ENCODE measurements around the gene THRB.

Gene THRB

DNA sequence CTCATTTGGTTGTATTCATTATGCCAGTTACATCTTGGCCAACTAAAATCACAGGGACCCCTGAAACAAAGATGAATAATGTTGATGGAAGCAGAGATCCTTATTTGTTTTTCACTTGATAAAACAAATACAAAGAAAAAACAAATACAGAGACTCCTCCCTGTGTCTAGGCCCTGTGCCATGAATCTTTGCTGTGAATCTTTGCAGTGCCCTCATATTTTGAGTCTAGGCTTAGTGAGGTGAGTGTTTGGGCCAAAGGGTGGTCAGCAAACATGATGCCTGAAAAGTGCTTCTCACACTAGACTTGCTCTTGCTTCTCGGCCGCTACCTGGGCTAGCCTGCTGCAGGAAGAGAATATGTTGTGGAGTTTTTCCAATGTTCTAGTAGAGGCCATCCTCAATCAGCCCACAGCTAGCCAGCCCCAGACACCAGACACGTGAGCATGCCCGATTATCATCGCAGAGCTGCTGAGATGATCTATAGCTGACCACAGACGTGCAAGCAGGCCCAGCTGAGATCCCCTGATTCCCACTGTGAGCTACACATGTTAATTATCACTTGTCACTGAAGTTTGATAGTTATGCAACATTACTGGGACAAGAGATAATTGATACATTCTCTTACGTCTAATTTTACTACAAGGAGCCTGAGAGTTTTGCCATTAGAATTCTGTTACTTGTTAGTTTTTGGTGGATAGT lies 191.4 kb downstream of the THRB start:
- no peak for DNase-seq (ENCODE audit: low read depth)

- DNase-seq (ENCODE audit: low read depth): no peak
Measured at GRCh38 chr3:24302396-24302795, 192.3 kb downstream of the THRB start.

- DNase-seq (ENCODE audit: low read depth): no peak
Measured at GRCh38 chr3:24300949-24301348, 193.7 kb downstream of the THRB start.

DNA sequence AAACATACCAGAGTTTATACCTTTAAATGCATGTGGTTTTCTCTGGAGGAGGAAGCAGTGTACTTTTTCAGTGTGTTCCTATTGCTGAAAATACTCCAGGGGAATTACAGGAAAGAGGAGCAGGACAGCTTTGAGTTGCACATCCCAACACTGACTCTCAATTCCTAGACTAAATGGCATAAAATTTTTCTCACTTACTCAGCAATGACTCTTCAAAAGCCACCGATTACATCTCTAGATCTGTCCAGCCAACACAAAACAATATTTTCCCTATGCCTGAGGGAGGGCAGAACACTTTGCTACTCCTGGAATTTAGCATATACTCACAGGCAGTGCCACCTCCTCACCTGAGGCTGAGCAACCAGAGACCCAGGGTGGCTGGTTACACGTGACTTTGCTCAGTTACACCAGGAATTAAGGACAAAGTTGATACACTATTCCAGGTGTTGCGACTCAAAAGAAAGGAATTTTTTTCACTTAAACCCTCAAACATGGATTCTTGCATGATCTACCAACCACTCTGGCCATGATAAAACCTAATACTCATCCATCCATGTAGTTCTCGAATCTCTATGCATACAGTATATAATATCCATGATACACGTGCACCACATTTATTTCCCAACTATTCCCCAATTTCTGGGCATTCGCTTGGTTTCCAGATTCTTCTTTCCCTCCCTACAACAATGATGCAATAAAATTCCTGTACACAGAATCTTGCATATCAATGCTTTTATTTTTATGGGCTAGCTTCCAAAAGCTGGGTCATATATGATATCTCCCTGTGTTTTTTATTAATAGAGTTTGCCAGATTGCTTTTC lies 194.6 kb downstream of the THRB start:
- peak; percentile 68 for DNase-seq (ENCODE audit: low read depth)

DNA sequence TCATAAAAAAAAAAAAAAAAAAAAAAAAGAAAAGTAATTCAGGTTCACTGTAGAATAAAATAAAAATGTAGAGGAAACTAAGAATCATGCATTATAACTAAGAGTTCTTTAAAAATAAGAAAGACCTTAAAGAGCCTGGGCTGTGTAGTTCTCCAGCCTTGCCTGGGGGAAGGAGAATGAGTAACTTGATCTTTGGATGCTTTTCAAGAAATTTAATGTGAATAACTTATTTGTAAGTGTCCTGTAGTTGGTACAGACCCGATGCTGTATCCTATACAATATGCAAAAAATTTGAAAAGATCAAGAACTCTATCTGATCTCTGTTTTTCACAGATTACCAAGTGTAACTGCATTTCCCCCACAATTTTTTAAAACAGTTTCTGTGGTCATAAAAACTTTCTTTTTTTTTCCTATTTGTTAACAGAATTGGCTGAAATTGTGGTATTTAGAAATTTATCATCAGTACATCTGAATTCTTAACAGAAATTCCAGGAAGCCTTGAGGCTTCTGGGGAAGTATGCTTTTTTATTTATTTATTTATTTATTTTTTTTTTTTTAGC lies 195.3 kb downstream of the THRB start:
- peak; percentile 30 for DNase-seq (ENCODE audit: low read depth)

DNA sequence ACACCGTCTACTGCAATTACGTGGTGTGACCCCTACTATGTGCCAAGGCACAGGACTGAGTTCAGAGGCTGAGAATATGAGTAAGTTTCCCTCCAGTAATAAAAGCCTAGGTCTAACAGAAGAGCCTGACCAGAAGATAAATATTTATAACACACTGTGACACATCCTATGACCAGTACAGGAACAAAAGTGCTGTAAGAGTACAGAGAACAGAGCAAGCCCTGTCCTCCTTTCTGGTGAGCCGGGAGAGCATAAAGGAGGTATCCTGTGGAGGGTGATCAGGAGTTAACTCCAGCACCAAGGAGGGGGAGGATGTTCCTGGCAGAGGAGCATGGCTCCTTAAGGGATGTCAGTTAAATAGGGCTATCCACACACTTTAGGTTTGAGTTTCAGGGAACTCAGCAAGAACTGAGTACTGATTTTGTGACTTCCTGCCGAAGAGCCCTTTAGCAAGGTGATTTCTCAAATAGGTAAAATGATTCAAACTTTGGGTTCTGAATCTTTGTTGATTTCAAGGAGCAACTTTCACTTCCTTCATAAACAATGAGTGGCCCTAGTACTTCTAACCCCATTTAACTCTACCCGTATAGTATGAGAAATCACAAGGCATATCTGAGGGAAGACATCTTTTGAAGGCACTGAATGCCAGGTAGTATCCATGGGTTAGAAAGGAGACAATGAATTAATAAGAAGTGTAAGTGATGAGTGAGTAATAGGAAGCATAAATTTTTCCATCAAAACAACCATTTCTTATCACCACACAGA lies 198.0 kb downstream of the THRB start:
- DNase-seq (ENCODE audit: low read depth): no peak

GRCh38 chr3:24294150-24294549 lies 200.5 kb downstream of the THRB start:
- no peak for DNase-seq (ENCODE audit: low read depth)

DNA sequence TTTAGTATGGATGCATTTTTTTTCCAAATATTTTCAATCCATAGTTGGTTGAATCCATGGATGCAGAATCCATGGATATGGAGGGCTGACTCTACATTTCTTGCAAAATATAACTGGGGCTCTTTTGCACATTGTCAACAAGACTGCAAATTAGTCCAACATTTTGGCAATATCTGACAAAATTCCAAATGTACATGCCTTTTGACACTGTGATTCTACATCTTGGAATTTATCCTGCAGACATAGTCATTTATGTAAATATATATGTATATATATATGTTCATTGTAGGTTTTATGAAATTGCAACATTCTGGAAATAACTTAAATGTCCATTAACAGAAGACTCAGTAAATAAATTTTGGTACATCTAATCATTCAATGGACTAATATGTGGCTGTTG lies 203.0 kb downstream of the THRB start:
- no peak for DNase-seq (ENCODE audit: low read depth)

GRCh38 chr3:24290596-24290995 lies 204.1 kb downstream of the THRB start:
- DNase-seq (ENCODE audit: low read depth): no peak

- DNase-seq (ENCODE audit: low read depth): no peak
Measured at GRCh38 chr3:24288496-24289236, 206.0 kb downstream of the THRB start.

DNA sequence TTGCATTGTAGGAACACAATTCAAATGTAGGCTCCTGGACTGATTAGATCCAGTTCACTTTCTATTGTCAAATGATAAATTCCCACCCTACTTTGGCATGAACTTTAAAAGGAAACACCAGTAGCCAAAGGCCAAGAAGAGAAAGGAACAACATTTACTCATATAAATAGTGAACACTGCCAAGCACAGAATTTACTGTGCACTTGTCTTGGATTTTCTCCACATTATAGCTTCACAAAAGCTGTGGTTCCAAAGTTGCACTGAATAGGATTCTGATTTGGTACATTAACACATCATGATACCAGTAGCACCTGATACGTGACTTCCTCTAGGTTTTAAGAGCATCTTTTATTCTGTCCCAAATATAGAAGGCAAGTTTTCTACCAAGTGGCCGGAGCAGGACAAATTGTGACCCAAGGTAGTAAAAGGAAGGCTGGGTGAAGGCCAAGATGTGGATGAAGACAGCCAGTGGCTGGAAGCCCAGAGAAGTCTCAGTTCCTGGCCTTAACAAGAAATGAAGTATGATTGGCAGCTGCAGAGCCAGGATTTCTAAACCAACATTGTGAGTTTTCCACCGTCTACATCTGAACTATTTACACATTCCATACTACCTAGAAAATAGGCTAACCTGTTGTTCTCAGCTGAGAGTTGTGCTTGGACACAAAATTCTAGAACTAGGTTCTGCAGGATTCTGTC lies 206.7 kb downstream of the THRB start:
- no peak for DNase-seq (ENCODE audit: low read depth)

GRCh38 chr3:24286405-24286804 lies 208.2 kb downstream of the THRB start:
- DNase-seq (ENCODE audit: low read depth): no peak

DNA sequence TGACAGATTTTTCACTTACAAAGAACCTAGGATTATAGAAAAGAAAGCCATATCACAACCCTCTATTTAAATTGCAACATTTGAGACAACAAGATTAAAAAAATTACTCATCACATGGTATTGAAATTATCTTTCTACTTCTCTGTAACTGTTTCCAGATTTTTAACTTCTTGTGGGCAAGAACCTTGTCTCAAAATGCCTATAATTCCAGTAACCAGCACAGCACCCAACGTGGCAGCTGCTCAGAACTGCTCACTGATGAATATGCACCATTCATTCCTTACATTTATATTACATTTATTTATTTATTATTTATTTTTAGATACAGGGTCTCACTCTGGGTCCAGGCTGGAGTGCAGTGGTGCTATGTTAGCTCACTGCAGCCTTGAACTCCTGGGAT lies 216.1 kb downstream of the THRB start:
- no peak for DNase-seq (ENCODE audit: low read depth)

DNA sequence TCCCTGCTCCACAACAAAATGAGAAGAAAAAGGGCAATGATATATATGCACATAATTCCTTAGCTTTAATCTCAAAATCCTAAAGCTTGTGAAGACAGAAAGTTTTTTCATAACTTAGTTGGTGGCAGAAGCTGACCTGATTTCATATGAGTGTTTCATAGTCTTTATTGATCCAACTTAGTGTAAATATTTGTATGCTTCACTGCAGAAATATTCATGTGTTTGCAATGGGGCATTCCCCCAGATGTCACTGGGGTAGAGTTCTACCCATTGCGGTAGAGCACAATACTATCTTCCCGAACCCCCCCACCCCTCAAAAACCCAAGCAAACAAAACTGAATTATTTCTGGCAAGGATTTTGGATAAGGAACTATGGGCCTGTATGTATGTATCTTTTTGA lies 221.2 kb downstream of the THRB start:
- no peak for DNase-seq (ENCODE audit: low read depth)

GRCh38 chr3:24272875-24273274 lies 221.8 kb downstream of the THRB start:
- DNase-seq (ENCODE audit: low read depth): no peak

DNA sequence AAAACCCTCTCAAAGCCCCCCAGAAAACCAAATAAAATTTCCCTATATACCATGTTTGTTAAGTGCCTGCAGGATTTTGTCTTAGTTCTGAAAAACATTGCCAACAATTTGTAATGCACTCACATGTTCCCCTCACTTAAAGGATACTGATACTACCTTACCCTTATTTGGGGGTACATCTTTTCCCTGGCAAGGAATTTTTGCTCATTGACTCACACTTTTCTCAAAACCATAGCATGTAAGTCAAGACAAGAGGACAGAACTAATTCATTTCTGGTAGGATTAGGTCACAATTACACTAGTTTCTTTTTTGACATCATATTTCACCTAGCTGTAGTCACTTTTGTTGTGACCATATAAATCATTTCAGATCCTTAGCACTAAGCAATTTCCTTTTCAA lies 222.2 kb downstream of the THRB start:
- no peak for DNase-seq (ENCODE audit: low read depth)

DNA sequence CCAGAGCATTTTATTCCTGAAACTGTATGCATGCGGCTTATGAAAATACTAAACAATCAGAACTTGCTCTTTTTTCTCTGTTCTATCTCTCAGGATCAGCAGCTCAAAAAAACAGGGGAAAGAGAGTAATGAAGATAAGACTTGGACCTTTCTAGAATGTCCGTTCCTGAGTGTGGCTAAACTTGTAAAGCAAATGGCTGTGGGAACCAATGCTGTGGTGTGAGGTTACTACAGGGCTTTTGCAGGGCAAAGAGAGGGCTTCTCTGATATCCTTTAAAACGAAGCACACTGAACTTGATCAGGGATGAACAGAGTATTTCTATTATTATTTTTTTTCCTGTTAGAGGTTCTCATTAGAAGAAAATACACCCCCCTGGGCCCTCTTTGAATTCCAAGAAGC lies 223.4 kb downstream of the THRB start:
- no peak for DNase-seq (ENCODE audit: low read depth)

GRCh38 chr3:24270744-24271143 lies 223.9 kb downstream of the THRB start:
- no peak for DNase-seq (ENCODE audit: low read depth)

DNA sequence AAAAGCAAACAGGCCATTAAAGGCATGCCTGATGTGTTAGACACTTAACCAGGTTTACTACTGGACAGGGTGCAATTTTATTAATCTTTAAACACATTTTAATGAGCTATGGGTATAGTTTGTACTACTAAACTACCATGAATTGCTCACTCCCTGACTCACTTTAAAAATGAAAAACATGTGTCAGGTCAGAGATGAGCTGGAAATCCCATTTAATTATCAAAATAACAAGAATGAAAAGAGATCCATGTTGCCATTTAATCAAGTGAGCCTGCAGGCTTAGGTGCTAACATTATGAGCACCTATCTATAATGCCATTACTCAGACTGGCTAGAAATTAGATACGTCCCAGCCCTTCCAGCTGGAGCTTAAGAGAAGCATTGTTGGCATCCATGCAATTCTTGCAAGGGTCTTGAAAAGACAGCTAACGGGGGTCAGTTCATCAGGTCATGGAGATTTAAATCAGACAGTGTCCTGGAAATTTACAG lies 224.4 kb downstream of the THRB start:
- no peak for DNase-seq (ENCODE audit: low read depth)

DNA sequence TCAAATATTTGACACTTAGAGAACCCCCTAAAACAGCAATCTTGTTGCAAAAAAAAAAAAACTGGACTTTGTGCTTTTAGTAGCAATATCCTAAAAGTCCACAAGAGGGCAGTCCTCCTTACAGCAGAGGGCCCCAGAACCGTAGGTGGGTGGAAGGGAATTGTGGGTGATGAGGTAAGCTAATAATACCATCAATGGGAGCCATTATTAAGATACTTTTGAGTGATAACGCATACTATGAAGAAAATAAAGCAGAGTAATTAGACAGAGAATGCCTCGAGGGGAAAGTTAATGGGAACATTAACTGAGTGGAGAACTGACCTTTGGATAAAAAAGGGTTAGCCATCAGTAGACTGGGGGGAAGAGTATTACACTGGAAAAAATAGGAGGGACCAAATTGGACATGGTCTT lies 229.9 kb downstream of the THRB start:
- no peak for DNase-seq (ENCODE audit: low read depth)

DNA sequence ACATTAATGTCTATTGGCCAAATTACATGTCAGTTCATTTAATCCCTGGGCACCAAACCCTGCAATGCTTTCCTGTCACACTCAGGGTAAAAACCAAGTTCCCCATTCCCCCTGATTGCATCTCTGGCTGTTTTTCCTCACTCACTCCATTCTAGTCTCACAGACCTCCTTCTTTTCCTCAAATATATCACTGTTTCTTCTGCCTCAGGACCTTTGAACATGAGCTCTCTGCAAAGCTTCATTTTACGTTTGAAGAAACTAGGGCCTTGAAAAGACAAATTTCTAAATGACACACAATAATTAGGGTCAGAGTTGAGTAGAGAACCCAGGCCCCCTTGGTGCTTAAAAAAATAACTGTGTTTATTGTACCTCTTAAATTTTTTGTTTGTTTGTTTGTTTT lies 230.6 kb downstream of the THRB start:
- no peak for DNase-seq (ENCODE audit: low read depth)

Data from HS-5 (cell line).